Smooth muscle cell (in vitro differentiated cells): Measurements from ENCODE around the gene IFITM5. TPM values are rescaled to one million over a fixed set of nuclear protein-coding genes. Genes with fewer than 3 reads are reported as not detected.
"Not testable (repeated sequence)": the region's sequence is repeated elsewhere in the genome, so short reads cannot be mapped to it uniquely, and the experiment has no call there.

Source experiments
- DNase-seq: peaks from one replicate; lab custom pipeline; 2025; ENCODE audit not compliant: unreplicated experiment; lab: John Stamatoyannopoulos, UW
- H2AFZ ChIP-seq: fragments of 200-600 bp; sonication (generic); 2 replicates; pipeline ENCODE4 v1.6.0; 2016; ENCODE audit warnings: antibody characterized with exemption, low read depth, mild to moderate bottlenecking
- H3F3A ChIP-seq: fragments of 200-600 bp; sonication (generic); 2 replicates; pipeline ENCODE4 v1.6.0; 2017; ENCODE audit warnings: antibody characterized with exemption, low read depth
- H3K27ac ChIP-seq: fragments of 200-600 bp; sonication (generic); 2 replicates; pipeline ENCODE4 v1.5.1; 2016; ENCODE audit warnings: low read depth, mild to moderate bottlenecking
- H3K27me3 ChIP-seq: fragments of 200-600 bp; sonication (generic); 2 replicates; pipeline ENCODE4 v1.6.1; 2016; ENCODE audit warnings: low read depth, mild to moderate bottlenecking
- H3K36me3 ChIP-seq: fragments of 200-600 bp; sonication (generic); 2 replicates; pipeline ENCODE4 v1.5.1; 2016; ENCODE audit warnings: low read depth
- H3K4me1 ChIP-seq: fragments of 200-600 bp; sonication (generic); 2 replicates; pipeline ENCODE4 v1.5.1; 2016; ENCODE audit warnings: low read depth
- H3K4me2 ChIP-seq: fragments of 200-600 bp; sonication (generic); 2 replicates; pipeline ENCODE4 v1.6.0; 2016; ENCODE audit warnings: mild to moderate bottlenecking
- H3K4me3 ChIP-seq: fragments of 200-600 bp; sonication (generic); 2 replicates; pipeline ENCODE4 v1.5.1; 2016; ENCODE audit warnings: mild to moderate bottlenecking
- H3K79me2 ChIP-seq: fragments of 200-600 bp; sonication (generic); 2 replicates; pipeline ENCODE4 v1.6.0; 2016; ENCODE audit warnings: low read depth, mild to moderate bottlenecking
- H3K9ac ChIP-seq: fragments of 200-600 bp; sonication (generic); 2 replicates; pipeline ENCODE4 v1.6.0; 2016; ENCODE audit warnings: low read depth
- H3K9me3 ChIP-seq: fragments of 200-600 bp; sonication (generic); replicated peaks from 2 replicates; pipeline ENCODE4 v1.5.1; 2016; ENCODE audit warnings: low read depth
- H4K20me1 ChIP-seq: fragments of 200-600 bp; sonication (generic); 2 replicates; pipeline ENCODE4 v1.6.0; 2016; ENCODE audit warnings: low read depth
- WGBS: methylation state at CpG from one replicate; pipeline ENCODE4 v1.1.7; 2016; ENCODE audit warnings: low lambda C conversion rate; 5-methylcytosine and 5-hydroxymethylcytosine counted together
- polyA plus RNA-seq: library from polyadenylated mRNA; unstranded; fragments of >200 nt; fragmentation: Nextera tagmentation; extraction: Ambion mirVana; gene quantifications from 2 replicates; pipeline ENCODE4 v1.2.1, GENCODE V29; 2016
- total RNA-seq: library from RNA; depleted of rRNA; stranded (reverse); fragments of >200 nt; gene quantifications from 2 replicates; pipeline ENCODE4 v1.2.3, GENCODE V29; 2014
- TF ChIP-seq, protein P1 (sequence below): fragments of 200-600 bp; sonication (generic); IDR thresholded peaks from 2 replicates; pipeline ENCODE4 v1.5.1; 2017; ENCODE audit warnings: borderline replicate concordance, mild to moderate bottlenecking, antibody characterized with exemption; ENCODE audit not compliant: insufficient read depth, poor library complexity, severe bottlenecking

Gene IFITM5
- total and polyA plus RNA-seq, 2 experiments from 2014 or later, result not detected

DNA sequence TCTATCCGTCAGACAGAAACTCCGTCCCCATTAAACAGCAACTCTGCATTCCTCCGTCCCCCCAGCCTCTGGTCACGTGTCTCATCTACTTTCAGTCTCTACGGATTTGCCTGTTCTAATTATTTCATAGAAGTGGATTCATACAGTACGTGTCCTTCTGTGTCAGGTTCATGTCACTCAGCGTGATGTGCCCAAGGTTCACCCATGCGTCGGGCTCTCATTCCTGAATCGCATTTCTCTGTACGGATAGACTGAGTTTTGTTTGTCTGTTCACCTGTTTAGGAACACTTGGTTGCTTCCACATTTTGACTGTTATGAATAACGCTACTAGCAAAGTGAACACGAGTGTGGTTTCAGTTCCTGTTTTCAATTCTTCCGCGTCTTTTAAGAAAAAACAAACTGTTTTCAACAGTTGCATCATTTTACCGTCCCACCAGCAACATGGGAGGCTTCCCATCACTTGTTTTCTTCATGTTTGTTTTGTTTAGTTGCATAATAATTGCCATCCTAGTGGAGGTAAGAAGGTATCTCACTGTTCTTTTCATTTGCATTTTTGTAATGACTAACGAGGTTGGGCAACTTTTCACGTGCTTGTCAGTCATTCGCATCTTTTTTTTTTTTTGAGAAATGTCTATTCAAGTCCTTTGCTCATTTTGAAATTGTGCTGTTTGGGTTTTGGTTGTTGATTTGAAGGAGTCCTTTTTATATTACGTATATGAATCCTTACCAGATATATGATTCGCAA lies 30.0 kb downstream of the IFITM5 start:
- no peaks in the 10 kb centered on the region for H4K20me1 ChIP-seq
- H3K9ac ChIP-seq, result no peak overlapping the region
- no peaks in the 10 kb centered on the region for H3F3A ChIP-seq
- H3K9me3 ChIP-seq, result no peaks in the 10 kb centered on the region
- no peaks in the 10 kb centered on the region for H3K27me3 ChIP-seq
- H3K27ac ChIP-seq, result no peak overlapping the region
- DNase-seq, result no peak
- no peak overlapping the region for H3K4me3 ChIP-seq
- no peak overlapping the region for H3K4me2 ChIP-seq
- no peaks in the 10 kb centered on the region for H3K36me3 ChIP-seq
- no peaks in the 10 kb centered on the region for H3K79me2 ChIP-seq
- no peak overlapping the region for H2AFZ ChIP-seq
- TF ChIP-seq, protein P1, sequence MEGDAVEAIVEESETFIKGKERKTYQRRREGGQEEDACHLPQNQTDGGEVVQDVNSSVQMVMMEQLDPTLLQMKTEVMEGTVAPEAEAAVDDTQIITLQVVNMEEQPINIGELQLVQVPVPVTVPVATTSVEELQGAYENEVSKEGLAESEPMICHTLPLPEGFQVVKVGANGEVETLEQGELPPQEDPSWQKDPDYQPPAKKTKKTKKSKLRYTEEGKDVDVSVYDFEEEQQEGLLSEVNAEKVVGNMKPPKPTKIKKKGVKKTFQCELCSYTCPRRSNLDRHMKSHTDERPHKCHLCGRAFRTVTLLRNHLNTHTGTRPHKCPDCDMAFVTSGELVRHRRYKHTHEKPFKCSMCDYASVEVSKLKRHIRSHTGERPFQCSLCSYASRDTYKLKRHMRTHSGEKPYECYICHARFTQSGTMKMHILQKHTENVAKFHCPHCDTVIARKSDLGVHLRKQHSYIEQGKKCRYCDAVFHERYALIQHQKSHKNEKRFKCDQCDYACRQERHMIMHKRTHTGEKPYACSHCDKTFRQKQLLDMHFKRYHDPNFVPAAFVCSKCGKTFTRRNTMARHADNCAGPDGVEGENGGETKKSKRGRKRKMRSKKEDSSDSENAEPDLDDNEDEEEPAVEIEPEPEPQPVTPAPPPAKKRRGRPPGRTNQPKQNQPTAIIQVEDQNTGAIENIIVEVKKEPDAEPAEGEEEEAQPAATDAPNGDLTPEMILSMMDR, result no peak
- no peaks in the 10 kb centered on the region for H3K4me1 ChIP-seq
- 75% methylated on average over 21 of the region's 21 CpGs for WGBS

DNA sequence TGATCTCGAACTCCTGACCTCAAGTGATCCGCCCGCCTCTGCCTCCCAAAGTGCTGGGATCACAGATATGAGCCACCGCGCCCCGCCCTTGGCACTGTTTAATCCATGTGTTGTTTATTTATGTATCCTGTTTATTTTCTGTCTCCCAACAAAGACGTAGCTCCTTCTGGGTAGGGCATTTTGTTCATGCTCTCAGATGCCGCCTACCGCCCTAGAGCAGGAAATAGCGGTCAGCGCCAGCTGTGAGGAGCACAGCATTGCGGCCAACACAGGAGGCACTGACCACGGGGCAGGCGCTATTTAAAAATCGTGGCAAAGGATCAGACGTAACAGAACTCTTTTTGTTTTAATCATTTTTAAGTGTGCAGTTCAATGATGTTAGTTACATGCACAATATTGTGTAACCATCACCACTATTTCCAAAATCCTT lies 30.6 kb downstream of the IFITM5 start:
- H3K27ac ChIP-seq, H3F3A ChIP-seq, H2AFZ ChIP-seq, H3K27me3 ChIP-seq, DNase-seq, H3K9me3 ChIP-seq, H3K79me2 ChIP-seq, H3K4me3 ChIP-seq, H3K4me2 ChIP-seq, H4K20me1 ChIP-seq, H3K4me1 ChIP-seq, H3K9ac ChIP-seq, H3K36me3 ChIP-seq: not testable (repeated sequence)
- 88% methylated on average over 16 of the region's 16 CpGs for WGBS

DNA sequence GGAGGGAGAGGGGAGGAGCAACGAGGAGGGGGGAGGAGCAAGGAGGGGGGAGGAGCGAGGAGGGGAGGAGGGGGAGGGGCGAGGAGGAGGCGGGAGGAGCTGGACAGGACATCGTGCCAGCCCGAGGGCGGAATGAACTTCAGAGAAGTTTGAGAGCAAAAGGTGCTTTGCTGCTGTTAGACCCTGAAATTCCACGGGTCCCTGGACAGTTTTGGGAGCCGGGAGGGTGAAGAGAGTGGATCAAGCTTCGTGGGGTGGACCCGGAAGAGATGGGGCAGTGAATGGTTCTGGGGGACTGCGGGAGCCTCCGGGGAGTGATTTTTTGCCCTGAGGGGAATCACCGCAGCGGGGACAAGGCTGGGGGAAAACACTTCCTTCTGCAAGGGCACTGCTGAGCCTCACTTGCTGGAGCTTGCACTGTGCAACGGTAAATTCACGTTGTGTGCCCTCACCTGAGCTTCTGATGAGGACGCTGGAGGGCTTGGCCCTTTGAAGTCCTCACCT lies 31.8 kb downstream of the IFITM5 start:
- DNase-seq, result no peak
- H2AFZ ChIP-seq, result no peak overlapping the region
- no peak overlapping the region for H3K4me2 ChIP-seq
- 79% methylated on average over 12 of the region's 18 CpGs for WGBS
- H4K20me1 ChIP-seq, result no peaks in the 10 kb centered on the region
- H3F3A ChIP-seq, result no peaks in the 10 kb centered on the region
- H3K9ac ChIP-seq, result no peak overlapping the region
- TF ChIP-seq, protein P1, result no peak
- H3K9me3 ChIP-seq, result no peaks in the 10 kb centered on the region
- no peaks in the 10 kb centered on the region for H3K4me1 ChIP-seq
- H3K4me3 ChIP-seq, result no peak overlapping the region
- H3K27me3 ChIP-seq, result no peaks in the 10 kb centered on the region
- H3K79me2 ChIP-seq, result no peaks in the 10 kb centered on the region
- H3K36me3 ChIP-seq, result no peaks in the 10 kb centered on the region
- no peak overlapping the region for H3K27ac ChIP-seq

DNA sequence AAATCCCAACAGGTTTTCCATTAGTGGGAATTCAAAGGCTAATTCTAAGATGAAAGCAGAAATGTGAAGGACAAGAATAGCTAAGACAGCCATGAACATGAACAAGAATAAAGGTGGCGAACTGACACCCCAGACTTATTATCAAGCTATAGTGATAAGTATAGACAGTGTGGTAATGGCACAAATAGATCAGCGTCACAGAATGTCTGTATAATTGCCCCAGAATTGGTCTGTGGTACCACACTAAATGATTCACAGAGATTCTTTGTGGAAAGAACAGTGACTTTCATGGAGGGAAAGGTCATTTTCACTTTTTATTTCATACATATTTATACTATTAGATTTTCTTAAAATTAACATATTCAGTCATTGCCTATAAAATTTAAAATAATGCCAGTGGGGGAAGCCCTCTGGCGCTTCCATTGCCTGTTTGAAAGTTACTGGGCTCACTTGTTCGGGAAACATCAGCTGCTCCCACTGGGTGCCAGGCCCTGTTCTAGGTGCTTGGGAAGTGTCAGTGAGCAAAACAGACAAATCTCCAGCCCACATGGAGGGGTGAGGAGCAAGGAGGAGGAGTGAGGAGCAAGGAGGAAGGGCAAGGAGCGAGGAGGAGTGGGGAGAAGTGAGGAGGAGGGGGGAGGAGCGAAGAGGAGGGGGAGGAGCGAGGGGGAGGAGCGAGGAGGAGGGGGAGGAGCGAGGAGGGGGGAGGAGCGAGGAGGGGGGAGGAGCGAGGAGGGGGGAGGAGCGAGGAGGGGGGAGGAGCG lies 32.5 kb downstream of the IFITM5 start:
- Histone ChIP-seq H3K4me3 (no peak overlapping the region), H3K4me1 (no peaks in the 10 kb centered on the region), H3K27ac (no peak overlapping the region), H3F3A (no peaks in the 10 kb centered on the region), H3K36me3 (no peaks in the 10 kb centered on the region), H3K79me2 (no peaks in the 10 kb centered on the region), H2AFZ (no peak overlapping the region), H3K4me2 (no peak overlapping the region), H3K27me3 (no peaks in the 10 kb centered on the region), H3K9me3 (no peaks in the 10 kb centered on the region), H3K9ac (no peak overlapping the region), H4K20me1 (no peaks in the 10 kb centered on the region)
- no peak for DNase-seq
- WGBS, result 97% methylated on average over 4 of the region's 13 CpGs
- TF ChIP-seq, protein P1, result no peak
